Mucosa of descending colon (tissue), 3 donors: ENCODE results near the gene LDLRAD4. TPM values are rescaled to one million over a fixed set of nuclear protein-coding genes. Genes with fewer than 3 reads are reported as not detected.
A peak's percentile ranks its signal among the peaks of the same experiment; 100 is the strongest.

ENCODE experiments used
- ATAC-seq: fragments of 200-7000 bp; cut with Tn5 transposase; one replicate; pipeline ENCODE4 v1.9.1; 2020; ENCODE audit warnings: mild to moderate bottlenecking, moderate library complexity
- DNase-seq, 3 donors: peaks; one replicate each; pipeline ENCODE4 v3.0.0-alpha.2; 2020
- H3K36me3 ChIP-seq: fragments of 200-600 bp; one replicate; pipeline ENCODE4 v1.8.0; 2021; ENCODE audit warnings: low read depth, mild to moderate bottlenecking
- H3K4me1 ChIP-seq: fragments of 200-600 bp; one replicate; pipeline ENCODE4 v1.8.0; 2021; ENCODE audit warnings: low read depth, mild to moderate bottlenecking
- H3K4me3 ChIP-seq: fragments of 200-600 bp; one replicate; pipeline ENCODE4 v1.8.0; 2021; ENCODE audit warnings: mild to moderate bottlenecking
- H3K9me3 ChIP-seq: fragments of 200-600 bp; one replicate; pipeline ENCODE4 v1.8.0; 2021; ENCODE audit warnings: mild to moderate bottlenecking
- intact Hi-C, 2 donors: fragments of 100-400 bp; cut with DNase I in 1 of 2; cut with micrococcal nuclease in 1 of 2; formaldehyde crosslinking; loops; one replicate each; pipeline versions ENCODE4 v1.11.0 to v1.11.1; 2022; cut with DNase I, micrococcal nuclease
- total RNA-seq, 3 donors: library from RNA; stranded (reverse); fragmentation: NEBNext Ultra II Directional in 2 of 3; extraction: Animal tissue kit (Norgen Biotek cat#: 25700) in 2 of 3; gene quantifications; one replicate each; pipeline versions ENCODE4 v1.2.1 to v1.2.4, GENCODE V29; 2021 to 2023
- TF ChIP-seq, protein P1 (sequence below): fragments of 200-600 bp; IDR thresholded peaks from one replicate; pipeline ENCODE4 v1.8.0; 2022; ENCODE audit warnings: antibody characterized with exemption, mild to moderate bottlenecking
- donor health status: DM: no; HTN: no; CAD: no; lungs with moderate emphysema.
- donor health status: DM: no; HTN: no; CAD: no.
- donor health status: DM: no; HTN: yes; CAD: no.

The LDLRAD4 gene
- total RNA-seq, 3 donors from 2014 or later, result 36.8 to 41.0 (median 37.4) TPM

DNA sequence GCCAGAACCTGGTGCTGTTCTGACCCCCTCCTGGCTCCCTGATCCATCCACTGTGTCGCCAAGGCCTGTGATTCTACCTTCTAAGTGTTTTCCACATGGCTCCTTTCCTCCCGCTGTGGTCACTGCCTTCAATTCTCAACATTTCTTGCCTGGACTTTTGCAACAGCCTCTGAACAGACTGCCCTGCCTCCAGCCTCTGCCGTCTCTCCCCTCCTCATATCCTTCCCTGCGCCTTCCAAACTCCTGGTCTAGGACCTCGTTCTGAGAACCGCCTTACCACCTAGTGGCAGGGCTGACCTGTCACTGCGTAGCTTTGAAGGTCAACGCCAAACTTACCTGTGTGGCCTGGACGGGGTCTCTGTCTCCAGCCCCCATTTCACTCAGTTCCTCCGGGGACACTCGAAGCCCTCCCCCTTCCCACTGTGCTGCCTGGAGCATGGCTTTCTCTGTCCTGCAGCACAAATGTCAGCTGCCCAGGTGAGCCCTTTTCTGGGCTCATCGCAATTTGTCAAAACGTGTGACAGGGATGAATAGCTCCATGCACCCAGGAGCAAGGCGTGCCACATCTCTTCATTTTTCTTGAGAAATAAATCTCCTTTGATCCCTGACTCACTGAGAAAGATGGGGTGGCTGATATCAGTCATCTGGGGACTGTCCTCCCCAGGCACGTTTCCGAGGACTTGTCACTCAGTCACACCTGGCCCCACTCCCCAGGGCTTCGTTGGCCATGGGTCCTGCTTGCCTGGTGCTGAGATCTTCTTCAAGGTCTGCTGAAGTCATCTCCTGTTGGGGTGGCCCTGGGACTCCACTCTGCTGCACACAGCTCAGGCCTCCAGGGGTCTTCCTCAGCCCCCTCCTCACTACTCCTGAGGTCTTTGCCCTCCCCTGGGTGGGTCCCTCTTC lies 46.7 kb downstream of the LDLRAD4 start:
- intact Hi-C loops, result no loop called here
- H3K4me1 ChIP-seq, result no peaks in the 10 kb centered on the region
- no peak for DNase-seq

DNA sequence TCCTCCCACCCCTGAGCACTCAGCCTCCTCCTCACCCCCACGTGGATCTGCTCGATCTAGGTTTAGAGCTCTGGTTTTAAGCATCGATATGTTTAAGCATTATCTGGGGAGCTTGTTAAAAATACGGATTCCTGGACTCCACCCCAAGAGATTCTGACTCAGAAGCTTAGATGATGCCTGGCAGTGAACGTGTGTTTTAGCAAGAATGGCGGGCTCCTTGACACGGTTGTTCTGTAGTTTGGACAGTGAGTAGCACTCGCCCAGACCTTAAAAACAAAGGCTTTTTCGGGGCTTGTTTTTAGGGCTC lies 47.3 kb downstream of the LDLRAD4 start:
- TF ChIP-seq, protein P1, sequence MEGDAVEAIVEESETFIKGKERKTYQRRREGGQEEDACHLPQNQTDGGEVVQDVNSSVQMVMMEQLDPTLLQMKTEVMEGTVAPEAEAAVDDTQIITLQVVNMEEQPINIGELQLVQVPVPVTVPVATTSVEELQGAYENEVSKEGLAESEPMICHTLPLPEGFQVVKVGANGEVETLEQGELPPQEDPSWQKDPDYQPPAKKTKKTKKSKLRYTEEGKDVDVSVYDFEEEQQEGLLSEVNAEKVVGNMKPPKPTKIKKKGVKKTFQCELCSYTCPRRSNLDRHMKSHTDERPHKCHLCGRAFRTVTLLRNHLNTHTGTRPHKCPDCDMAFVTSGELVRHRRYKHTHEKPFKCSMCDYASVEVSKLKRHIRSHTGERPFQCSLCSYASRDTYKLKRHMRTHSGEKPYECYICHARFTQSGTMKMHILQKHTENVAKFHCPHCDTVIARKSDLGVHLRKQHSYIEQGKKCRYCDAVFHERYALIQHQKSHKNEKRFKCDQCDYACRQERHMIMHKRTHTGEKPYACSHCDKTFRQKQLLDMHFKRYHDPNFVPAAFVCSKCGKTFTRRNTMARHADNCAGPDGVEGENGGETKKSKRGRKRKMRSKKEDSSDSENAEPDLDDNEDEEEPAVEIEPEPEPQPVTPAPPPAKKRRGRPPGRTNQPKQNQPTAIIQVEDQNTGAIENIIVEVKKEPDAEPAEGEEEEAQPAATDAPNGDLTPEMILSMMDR, result no peak
- Histone ChIP-seq H3K9me3 (no peaks in the 10 kb centered on the region), H3K36me3 (no peaks in the 10 kb centered on the region), H3K4me1 (no peaks in the 10 kb centered on the region), H3K4me3 (no peak overlapping the region)
- ATAC-seq (no peak), DNase-seq (no peak)
- intact Hi-C loops, result no loop called here

More for the DNA sequence above, 46.7 kb downstream of the LDLRAD4 start:
- Histone ChIP-seq H3K36me3 (no peaks in the 10 kb centered on the region), H3K9me3 (no peaks in the 10 kb centered on the region), H3K4me3 (no peak overlapping the region)
- ATAC-seq, result no peak
- TF ChIP-seq, protein P1, result no peak

DNA sequence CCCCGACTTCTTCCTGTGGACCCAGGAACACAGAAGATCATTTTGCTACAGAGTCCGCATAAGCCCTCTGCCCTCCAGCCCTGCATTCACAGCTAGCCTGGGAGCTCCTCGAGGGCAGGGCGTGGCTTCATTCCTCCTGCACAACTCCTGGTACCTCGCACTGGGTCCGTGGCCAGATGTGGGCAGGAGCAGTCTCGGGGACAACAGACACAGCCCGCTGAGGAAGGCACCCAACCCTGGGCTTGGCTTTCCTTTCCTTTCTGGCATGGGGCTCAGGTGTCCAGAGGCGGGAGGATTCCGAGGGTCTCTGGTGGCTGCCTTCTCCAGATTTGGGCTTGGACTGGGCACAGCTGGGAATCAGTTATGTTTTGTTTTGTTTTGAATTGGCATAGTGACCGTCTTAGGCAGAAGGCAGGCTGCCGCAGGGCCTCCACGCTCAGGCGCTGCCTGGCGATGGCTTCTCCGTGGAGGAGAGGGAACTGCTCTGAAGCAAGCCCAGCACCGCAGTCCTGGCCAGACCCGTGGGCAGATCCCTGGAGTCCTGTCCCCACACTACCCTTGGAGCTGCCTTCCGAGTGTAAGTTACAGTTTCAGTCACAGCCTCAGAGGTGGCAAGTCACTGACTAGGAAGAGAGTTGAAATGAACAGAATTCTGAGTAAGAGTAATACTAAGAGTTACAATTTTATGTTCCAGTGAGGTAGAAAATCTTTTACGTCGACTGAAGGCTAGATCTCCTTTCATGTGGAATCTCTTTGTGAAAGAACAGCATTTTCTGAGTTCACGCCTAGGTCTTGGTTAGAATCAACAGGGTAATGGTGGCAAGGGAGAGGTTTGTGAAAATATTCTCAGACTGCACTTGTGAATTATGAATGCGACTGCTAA lies 47.9 kb downstream of the LDLRAD4 start:
- TF ChIP-seq, protein P1, result no peak
- Histone ChIP-seq H3K4me3 (no peak overlapping the region), H3K4me1 (no peaks in the 10 kb centered on the region), H3K36me3 (no peaks in the 10 kb centered on the region), H3K9me3 (no peaks in the 10 kb centered on the region)
- intact Hi-C loops, result no loop called here
- ATAC-seq (peak; percentile 26), DNase-seq (no peak)

DNA sequence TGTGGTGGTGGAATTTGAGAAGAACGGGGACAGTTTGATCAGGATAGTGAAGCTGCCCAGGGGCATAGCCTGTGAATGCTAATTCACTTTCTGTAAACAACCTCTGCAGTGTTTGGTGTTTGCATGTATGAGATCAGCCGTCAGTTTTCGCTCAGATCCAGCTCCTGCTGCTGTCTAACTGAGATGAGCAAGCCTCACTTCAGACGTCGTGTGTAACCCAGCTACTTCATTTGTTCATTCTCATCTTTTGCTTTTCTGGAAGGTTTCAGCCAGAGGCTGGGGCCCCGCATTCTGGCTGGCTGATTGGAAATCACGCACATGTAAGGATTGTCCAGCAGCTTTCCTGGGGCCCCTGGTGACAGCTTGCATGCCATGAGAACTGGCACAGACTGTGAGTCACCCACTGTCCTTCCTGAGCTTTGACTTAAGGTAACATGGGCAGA lies 48.9 kb downstream of the LDLRAD4 start:
- ATAC-seq, result no peak
- Histone ChIP-seq H3K9me3 (no peaks in the 10 kb centered on the region), H3K4me3 (no peak overlapping the region), H3K36me3 (no peaks in the 10 kb centered on the region), H3K4me1 (no peaks in the 10 kb centered on the region)
- TF ChIP-seq, protein P1, result no peak
- intact Hi-C loops, result no loop called here
- no peak for DNase-seq

DNA sequence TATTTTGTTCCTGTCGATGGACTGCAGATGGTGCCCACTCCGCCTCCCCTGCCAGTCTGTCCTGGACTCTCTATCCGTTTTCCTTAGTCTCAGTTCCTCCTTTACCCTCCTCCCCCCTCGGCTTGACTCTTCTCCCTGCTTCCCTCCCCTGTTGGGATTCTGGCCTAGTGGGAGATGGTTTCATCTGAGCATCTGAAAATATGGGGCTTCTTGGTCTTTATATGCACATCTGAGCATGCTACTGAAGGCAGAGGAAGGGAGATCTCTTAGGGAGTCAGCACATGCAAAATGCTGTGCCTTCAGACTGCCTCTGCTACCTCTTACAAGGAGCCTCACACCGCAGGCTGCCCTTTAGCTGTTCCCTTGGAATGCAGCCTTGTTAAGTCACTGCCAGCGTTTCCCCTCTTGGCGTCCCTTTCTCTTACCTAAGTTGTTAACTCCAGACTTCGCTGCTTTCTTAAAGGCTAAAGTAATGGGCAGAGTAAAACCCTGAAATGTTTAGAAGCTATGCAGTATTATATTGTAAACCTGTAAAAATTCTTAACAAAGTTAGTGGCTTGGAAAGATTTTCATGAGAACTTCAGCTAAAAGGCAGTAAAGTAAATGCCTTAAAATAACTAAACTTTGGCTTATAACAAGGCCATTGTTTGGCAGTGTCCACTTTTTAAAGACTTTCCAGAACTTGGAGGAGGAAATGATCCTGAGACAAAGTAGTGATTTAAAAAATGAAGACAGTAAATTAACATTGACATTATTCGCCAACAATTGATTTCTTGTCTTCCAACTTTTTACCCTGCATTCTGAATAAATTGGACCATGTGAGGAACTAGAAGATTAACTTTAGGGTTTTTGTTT lies 49.8 kb downstream of the LDLRAD4 start:
- Histone ChIP-seq H3K9me3 (no peaks in the 10 kb centered on the region), H3K36me3 (no peaks in the 10 kb centered on the region), H3K4me1 (no peaks in the 10 kb centered on the region), H3K4me3 (no peak overlapping the region)
- peak; percentile 17 for ATAC-seq
- DNase-seq, result no peak
- intact Hi-C loops, result no loop called here
- TF ChIP-seq, protein P1, result no peak
